ENCODE data around the gene CREB3L2.
"Not testable (repeated sequence)": the region's sequence is repeated elsewhere in the genome, so short reads cannot be mapped to it uniquely, and the experiment has no call there.

CREB3L2 gene

GRCh38 chr7:137867289-137867688, 134.6 kb downstream of the CREB3L2 start:
- DNase-seq = no peak

GRCh38 chr7:137865764-137866163, 136.1 kb downstream of the CREB3L2 start:
- DNase-seq = no peak

GRCh38 chr7:137862964-137863363, 138.9 kb downstream of the CREB3L2 start:
- no peak for DNase-seq

- DNase-seq = no peak
Measured at GRCh38 chr7:137862358-137862757, 139.5 kb downstream of the CREB3L2 start.

- no peak for DNase-seq
Measured at GRCh38 chr7:137860542-137860941, 141.3 kb downstream of the CREB3L2 start.

GRCh38 chr7:137853053-137853452, 148.8 kb downstream of the CREB3L2 start:
- no peak for DNase-seq

- no peak for DNase-seq
Measured at GRCh38 chr7:137852108-137852507, 149.8 kb downstream of the CREB3L2 start.

GRCh38 chr7:137850972-137851945, 150.6 kb downstream of the CREB3L2 start:
- DNase-seq = no peak

GRCh38 chr7:137850571-137850970, 151.3 kb downstream of the CREB3L2 start:
- no peak for DNase-seq

GRCh38 chr7:137848095-137848494, 153.8 kb downstream of the CREB3L2 start:
- DNase-seq = no peak

GRCh38 chr7:137847568-137848050, 154.3 kb downstream of the CREB3L2 start:
- DNase-seq = no peak

GRCh38 chr7:137846827-137847567, 154.9 kb downstream of the CREB3L2 start, which contains the start of gene DGKI:
DGKI (minus strand) TSS chr7:137846974.
- peak; percentile 35 to 49 for DNase-seq

GRCh38 chr7:137846549-137846826, 155.4 kb downstream of the CREB3L2 start:
- DNase-seq = no peak

GRCh38 chr7:137844677-137845425, 157.0 kb downstream of the CREB3L2 start:
- DNase-seq = no peak

GRCh38 chr7:137839903-137840779, 161.7 kb downstream of the CREB3L2 start:
- no peak for DNase-seq

GRCh38 chr7:137838706-137839315, 163.1 kb downstream of the CREB3L2 start:
- DNase-seq = peak in 1 of 2 experiments; percentile 29

GRCh38 chr7:137836541-137836940, 165.3 kb downstream of the CREB3L2 start:
- DNase-seq = no peak

- no peak for DNase-seq
Measured at GRCh38 chr7:137836113-137836509, 165.8 kb downstream of the CREB3L2 start.

- DNase-seq = no peak
Measured at GRCh38 chr7:137835486-137836112, 166.3 kb downstream of the CREB3L2 start.

GRCh38 chr7:137834552-137834951, 167.3 kb downstream of the CREB3L2 start:
- DNase-seq = no peak

- DNase-seq = not testable (repeated sequence)
Measured at GRCh38 chr7:137832990-137833389, 168.9 kb downstream of the CREB3L2 start.

Measured in cerebellar nuclear complex (tissue), 1 donor.